Astrocyte of the cerebellum (primary cell): ENCODE measurements around the gene MLPH.

Source experiments
- DNase-seq: peaks from one replicate; pipeline ENCODE4 v3.0.0-alpha.2; 2011; ENCODE audit warnings: low read depth
- H3K4me3 ChIP-seq: 2 replicates; pipeline ENCODE4 v1.5.1; 2011; ENCODE audit warnings: mild to moderate bottlenecking, low read depth, low read length, moderate library complexity
- CTCF ChIP-seq: IDR thresholded peaks from 2 replicates; pipeline ENCODE4 v1.5.1; 2012; ENCODE audit warnings: low read length, low read depth, moderate library complexity, mild to moderate bottlenecking; ENCODE audit errors: missing control alignments
- in situ Hi-C: cut with HindIII; loops from 2 replicates; pipeline ENCODE4 v1.10.0; 2017; ENCODE audit warnings: low sequenced_read_pairs

MLPH gene

GRCh38 chr2:237455764-237456163 lies 31.3 kb upstream of the MLPH start:
- H3K4me3 ChIP-seq = no peak overlapping the region
- TF ChIP-seq CTCF = no peak
- in situ Hi-C loops = no loop called here
- no peak for DNase-seq

GRCh38 chr2:237456200-237456843 lies 30.7 kb upstream of the MLPH start:
- TF ChIP-seq CTCF = no peak
- no peak overlapping the region for H3K4me3 ChIP-seq
- DNase-seq = peak; percentile 60
- in situ Hi-C loops = no loop called here

- H3K4me3 ChIP-seq = no peak overlapping the region
- in situ Hi-C loops = no loop called here
- no peak for TF ChIP-seq CTCF
- DNase-seq = no peak
These were observed 29.6 kb upstream of the MLPH start for GRCh38 chr2:237457388-237457941.

GRCh38 chr2:237458519-237458918 lies 28.5 kb upstream of the MLPH start:
- no peak for TF ChIP-seq CTCF
- in situ Hi-C loops = no loop called here
- no peak for DNase-seq
- no peak overlapping the region for H3K4me3 ChIP-seq

GRCh38 chr2:237459226-237459625 lies 27.8 kb upstream of the MLPH start:
- in situ Hi-C loops = no loop called here
- no peak for DNase-seq
- H3K4me3 ChIP-seq = no peak overlapping the region
- TF ChIP-seq CTCF = no peak

- in situ Hi-C loops = no loop called here
These were observed 27.3 kb upstream of the MLPH start for GRCh38 chr2:237459741-237460174.

More at GRCh38 chr2:237459741-237460174, 27.3 kb upstream of the MLPH start:
- peak; percentile 47 for DNase-seq
- H3K4me3 ChIP-seq = no peak overlapping the region
- TF ChIP-seq CTCF = no peak
